Heart left ventricle (tissue), 13 donors: ENCODE data around the gene ZBTB7C.

ENCODE experiments used
- CTCF ChIP-seq, 12 donors: fragments of 200-600 bp; sonication (generic) in 4 of 12; IDR thresholded peaks; one replicate each; pipeline versions ENCODE4 v1.5.0 to v1.8.0; 2018 to 2022; ENCODE audit warnings: antibody characterized with exemption in 12 of 12, mild to moderate bottlenecking in 5 of 12
- POLR2A ChIP-seq, 2 donors: fragments of 450-650 bp; IDR thresholded peaks; one replicate each; pipeline ENCODE4 v1.6.1; 2017; ENCODE audit warnings: antibody characterized with exemption in 2 of 2, mild to moderate bottlenecking in 2 of 2, moderate library complexity in 2 of 2
- donor health status: ischemic (EF 13 %, LVEDD 7.1; RV severe dilation, severe dysfunction).
- donor health status: DM: no; HTN: yes; CAD: no.
- donor health status: DM: no; HTN: no; CAD: no.
- donor health status: ischemic (EF 25% LVEDD 6.9; RV normal size, moderate dysfunction).
- donor health status: ischemic (EF 25% LVEDD 5.7; RV mildly dilated, moderate dysfunction).
- donor health status: ischemic (EF 35%, LVEDD 5.7; RV mildly dilated, moderate dysfunction).
- donor health status: nonischemic (EF 11% LVEDD 7.7; RV severe dilation, severe dysfunction).
- donor health status: DM: yes; HTN: yes; CAD: no.
- donor health status: PGD.
- donor health status: ischemic (EF 29% LVEDD 5.4; RV normal size, mild dysfunction).
- donor health status: nonischemic (EF 23%, LVEDD 6.1; RV moderate dilation, normal function).

- no peak for TF ChIP-seq POLR2A (IDR thresholded peaks at IDR 0.05)
- TF ChIP-seq CTCF (IDR thresholded peaks at IDR 0.05) = no peak
Observed at GRCh38 chr18:48019557-48020325, 389.4 kb downstream of the ZBTB7C start.
